Activated CD4-positive, alpha-beta T cell treated with anti-CD3 and anti-CD28 coated beads, Interleukin-2, amount 50 U/mL, for 24 hours (primary cell): ENCODE results near the gene CDH24.
A peak's percentile ranks its signal among the peaks of the same experiment; 100 is the strongest.

Source experiments
- DNase-seq, 2 donors: peaks; one replicate each; pipeline ENCODE4 v3.0.0-alpha.2; 2020; ENCODE audit warnings: low read depth in 1 of 2, low spot score in 1 of 2

The CDH24 gene

GRCh38 chr14:23056956-23057756 is at the start of gene CDH24:
Gene CDH24, minus strand, starts transcription at chr14:23057520. Its CDS starts 1,787 bp downstream, at chr14:23055733.
- DNase-seq = peak in 1 of 2 donors; percentile 42

GRCh38 chr14:23106747-23107045 is 49.4 kb upstream of the CDH24 start:
- no peak for DNase-seq

- no peak for DNase-seq
Measured at GRCh38 chr14:23105348-23105824, 48.1 kb upstream of the CDH24 start.

- DNase-seq = no peak
Measured at GRCh38 chr14:23104591-23105347, 47.4 kb upstream of the CDH24 start, which contains the start of gene CIROP. Gene CIROP, minus strand, starts transcription at chr14:23104989. Its CDS starts 69 bp downstream, at chr14:23104920.

GRCh38 chr14:23104070-23104590 is 46.8 kb upstream of the CDH24 start:
- DNase-seq = no peak

- DNase-seq = no peak
Measured at GRCh38 chr14:23103581-23103980, 46.3 kb upstream of the CDH24 start.

- DNase-seq = no peak
Measured at GRCh38 chr14:23102801-23103200, 45.5 kb upstream of the CDH24 start.

- no peak for DNase-seq
Measured at GRCh38 chr14:23101986-23102625, 44.8 kb upstream of the CDH24 start.

- DNase-seq = no peak
Measured at GRCh38 chr14:23101213-23101970, 44.1 kb upstream of the CDH24 start.

- no peak for DNase-seq
Measured at GRCh38 chr14:23099212-23099861, 42.0 kb upstream of the CDH24 start.

GRCh38 chr14:23097786-23098185 is 40.5 kb upstream of the CDH24 start:
- no peak for DNase-seq

GRCh38 chr14:23095196-23096108 is 38.1 kb upstream of the CDH24 start, which contains the start of gene C14orf119:
Gene C14orf119, plus strand, starts transcription at chr14:23095505. Its CDS starts 2,154 bp downstream, at chr14:23097659.
- peak in 1 of 2 donors; percentile 99 for DNase-seq

GRCh38 chr14:23094666-23095195 is 37.4 kb upstream of the CDH24 start, which contains the start of gene ACIN1:
Gene ACIN1, minus strand, starts transcription at chr14:23095136. Its CDS starts 24 bp downstream, at chr14:23095112.
- DNase-seq = peak; percentile 66 to 97

GRCh38 chr14:23093991-23094665 is 36.8 kb upstream of the CDH24 start:
- DNase-seq = no peak

- no peak for DNase-seq
Measured at GRCh38 chr14:23093526-23093925, 36.2 kb upstream of the CDH24 start.

- no peak for DNase-seq
Measured at GRCh38 chr14:23093104-23093503, 35.8 kb upstream of the CDH24 start.

GRCh38 chr14:23091294-23092225 is 34.2 kb upstream of the CDH24 start:
- DNase-seq = no peak
